IPS DF 6.9 (cell line): ENCODE data around the gene RNF34.
"Not testable (repeated sequence)": the region's sequence is repeated elsewhere in the genome, so short reads cannot be mapped to it uniquely, and the experiment has no call there.

Experiments used
- DNase-seq: peaks from one replicate; pipeline ENCODE4 v3.0.0-alpha.2; 2013; ENCODE audit warnings: low read depth, low spot score
- H3K27ac ChIP-seq: one replicate; pipeline ENCODE4 v1.5.1; 2013; ENCODE audit warnings: low read length, control low read depth
- H3K27me3 ChIP-seq: 2 replicates; pipeline ENCODE4 v1.6.1; 2013; ENCODE audit warnings: mild to moderate bottlenecking, low read length; ENCODE audit not compliant: control insufficient read depth, insufficient read depth
- H3K36me3 ChIP-seq: 2 replicates; pipeline ENCODE4 v1.6.1; 2013; ENCODE audit warnings: low read length; ENCODE audit not compliant: control insufficient read depth, insufficient read depth
- H3K4me1 ChIP-seq: 2 replicates; pipeline ENCODE4 v1.6.1; 2013; ENCODE audit warnings: low read length; ENCODE audit not compliant: control insufficient read depth, insufficient read depth
- H3K4me3 ChIP-seq: 2 replicates; pipeline ENCODE4 v1.5.1; 2013; ENCODE audit warnings: mild to moderate bottlenecking, low read length
- H3K9me3 ChIP-seq: 2 replicates; pipeline ENCODE4 v1.6.1; 2013; ENCODE audit warnings: low read length, inconsistent platforms; ENCODE audit not compliant: control insufficient read depth, insufficient read depth
- WGBS: extraction: QIAGEN DNeasy Blood & Tissue Kit; methylation state at CpG from one replicate; pipeline ENCODE4 v1.1.7; 2013; ENCODE audit warnings: mixed read lengths, missing lambda C conversion rate; ENCODE audit not compliant: insufficient read length, insufficient coverage; 5-methylcytosine and 5-hydroxymethylcytosine counted together

Gene RNF34

DNA sequence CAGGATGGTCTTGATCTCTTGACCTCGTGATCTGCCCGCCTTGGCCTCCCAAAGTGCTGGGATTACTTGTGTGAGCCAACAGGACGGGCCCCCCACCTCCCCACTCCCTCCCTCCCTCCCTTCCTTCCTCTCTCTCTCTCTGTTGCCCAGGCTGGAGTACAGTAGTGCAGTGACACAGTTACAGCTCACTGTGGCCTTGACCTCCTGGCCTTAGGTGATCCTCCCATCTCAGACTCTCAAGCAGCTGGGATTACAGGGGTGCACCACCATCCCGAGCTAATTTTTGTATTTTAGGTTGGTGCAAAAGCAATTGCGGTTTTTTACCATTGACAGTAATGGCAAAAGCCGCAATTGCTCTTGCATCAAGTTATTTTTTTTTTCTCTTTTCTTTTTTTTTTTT is 28.5 kb upstream of the RNF34 start:
- no peaks in the 10 kb centered on the region for H3K36me3 ChIP-seq
- no CpG with 5 or more reads among the region's 6 CpGs for WGBS
- no peaks in the 10 kb centered on the region for H3K4me1 ChIP-seq
- no peak overlapping the region for H3K27ac ChIP-seq
- H3K4me3 ChIP-seq = no peak overlapping the region
- no peak for DNase-seq
- H3K27me3 ChIP-seq = no peaks in the 10 kb centered on the region
- H3K9me3 ChIP-seq = no peaks in the 10 kb centered on the region

DNA sequence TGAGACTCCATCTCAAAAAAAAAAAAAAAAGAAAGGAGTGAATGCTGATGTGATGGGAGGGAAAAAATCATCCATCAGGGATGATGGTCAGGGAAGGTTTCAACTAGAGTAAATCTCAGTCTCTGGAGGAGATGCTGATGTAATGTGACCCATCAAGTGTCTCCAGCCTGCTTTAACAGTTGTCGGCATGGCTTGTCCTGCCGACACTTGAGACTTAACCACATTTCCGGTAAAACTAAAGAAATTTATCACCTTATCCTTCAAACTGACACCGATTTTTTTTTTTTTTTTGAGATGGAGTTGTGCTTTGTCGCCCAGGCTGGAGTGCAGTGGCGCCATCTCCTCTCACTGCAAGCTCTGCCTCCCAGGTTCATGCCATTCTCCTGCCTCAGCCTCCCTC is 26.2 kb upstream of the RNF34 start:
- Histone ChIP-seq H3K4me1 (no peaks in the 10 kb centered on the region), H3K27ac (no peak overlapping the region), H3K27me3 (no peaks in the 10 kb centered on the region), H3K36me3 (no peaks in the 10 kb centered on the region), H3K9me3 (no peaks in the 10 kb centered on the region), H3K4me3 (no peak overlapping the region)
- WGBS = no CpG with 5 or more reads among the region's 6 CpGs
- no peak for DNase-seq

DNA sequence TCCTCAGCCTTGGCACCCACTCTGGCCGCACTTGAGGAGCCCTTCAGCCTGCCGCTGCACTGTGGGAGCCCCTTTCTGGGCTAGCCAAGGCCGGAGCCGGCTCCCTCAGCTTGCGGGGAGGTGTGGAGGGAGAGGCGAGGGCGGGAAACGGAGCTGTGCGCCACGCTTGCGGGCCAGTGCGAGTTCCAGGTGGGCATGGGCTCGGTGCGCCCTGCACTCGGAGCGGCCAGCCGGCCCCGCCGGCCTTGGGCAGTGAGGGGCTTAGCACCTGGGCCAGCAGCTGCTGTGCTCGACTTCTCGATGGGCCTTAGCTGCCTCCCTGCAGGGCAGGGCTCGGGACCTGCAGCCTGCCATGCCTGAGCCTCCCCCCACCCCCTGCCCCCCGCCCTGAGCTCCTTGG is 25.6 kb upstream of the RNF34 start:
- not testable (repeated sequence) for H3K27ac ChIP-seq, H3K27me3 ChIP-seq, H3K36me3 ChIP-seq, DNase-seq, H3K4me1 ChIP-seq, H3K9me3 ChIP-seq, H3K4me3 ChIP-seq
- WGBS = no CpG with 5 or more reads among the region's 23 CpGs

DNA sequence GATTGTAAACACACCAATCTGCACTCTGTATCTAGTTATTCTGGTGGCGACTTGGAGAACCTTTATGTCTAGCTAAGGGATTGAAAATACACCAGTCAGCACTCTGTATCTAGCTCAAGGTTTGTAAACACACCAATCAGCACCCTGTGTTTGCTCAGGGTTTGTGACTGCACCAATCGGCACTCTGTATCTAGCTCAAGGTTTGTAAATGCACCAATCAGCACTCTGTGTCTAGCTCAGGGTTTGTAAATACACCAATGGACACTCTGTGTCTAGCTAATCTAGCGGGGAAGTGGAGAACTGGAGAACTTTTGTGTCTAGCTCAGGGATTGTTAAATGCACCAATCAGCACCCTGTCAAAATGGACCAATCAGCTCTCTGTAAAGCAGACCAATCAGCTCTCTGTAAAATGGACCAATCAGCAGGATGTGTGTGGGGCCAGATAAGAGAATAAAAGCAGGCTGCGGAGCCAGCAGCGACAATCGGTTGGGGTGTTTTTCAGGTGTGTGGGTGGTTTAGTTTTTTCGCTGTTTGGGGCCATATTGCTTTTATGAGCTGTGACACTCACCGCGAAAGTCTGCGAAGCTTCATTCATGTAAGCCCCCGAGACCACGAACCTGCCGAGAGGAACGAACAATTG is 24.9 kb upstream of the RNF34 start:
- not testable (repeated sequence) for H3K4me1 ChIP-seq, DNase-seq, H3K36me3 ChIP-seq, H3K9me3 ChIP-seq, H3K4me3 ChIP-seq, H3K27me3 ChIP-seq, H3K27ac ChIP-seq
- whole genome bisulfite sequencing = no CpG with 5 or more reads among the region's 14 CpGs

DNA sequence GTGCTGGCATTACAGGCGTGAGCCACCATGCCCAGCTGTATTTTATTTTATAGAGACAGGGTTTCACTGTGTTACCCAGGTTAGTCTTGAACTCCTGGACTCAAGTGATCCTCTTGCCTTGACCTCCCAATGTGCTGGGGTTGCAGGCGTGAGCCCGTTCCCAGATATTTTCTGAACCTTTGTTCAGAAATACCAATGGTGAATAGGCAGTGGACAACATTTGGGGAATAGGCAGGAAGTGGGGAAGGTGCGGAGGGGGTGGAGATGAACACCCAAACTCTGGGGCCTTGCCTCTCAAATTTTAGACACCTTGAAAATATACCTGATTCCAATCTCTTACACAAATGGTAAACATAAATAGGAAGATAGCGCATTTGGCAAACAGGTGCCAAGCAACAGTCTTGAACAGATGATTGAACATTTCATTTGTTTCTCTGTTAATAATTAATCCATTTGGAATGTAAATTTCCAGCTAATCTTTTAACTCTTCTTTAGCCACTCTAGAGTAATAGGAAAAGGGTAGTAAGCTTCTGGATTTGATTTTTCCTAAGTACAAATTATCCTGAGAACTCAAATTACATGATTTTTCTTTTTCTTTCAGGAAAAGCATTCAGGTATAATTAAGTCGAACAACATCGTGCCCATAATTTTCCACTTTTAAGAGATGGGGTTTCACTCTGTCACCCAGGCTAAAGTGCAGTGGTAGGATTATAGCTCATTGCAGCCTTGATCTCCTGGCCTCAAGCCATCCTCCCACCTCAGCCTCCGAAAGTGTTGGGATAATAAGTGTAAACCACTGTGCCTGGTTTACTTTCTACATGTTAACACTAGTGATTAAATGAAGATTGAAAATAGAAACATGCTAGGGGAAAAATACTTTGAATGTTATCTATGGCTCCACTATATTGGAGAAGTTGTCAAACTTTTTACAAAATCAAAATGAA is 22.9 kb upstream of the RNF34 start:
- Histone ChIP-seq H3K27ac (no peak overlapping the region), H3K36me3 (no peaks in the 10 kb centered on the region), H3K4me1 (no peaks in the 10 kb centered on the region), H3K27me3 (no peaks in the 10 kb centered on the region), H3K4me3 (no peak overlapping the region), H3K9me3 (no peaks in the 10 kb centered on the region)
- no CpG with 5 or more reads among the region's 8 CpGs for WGBS
- DNase-seq = no peak

DNA sequence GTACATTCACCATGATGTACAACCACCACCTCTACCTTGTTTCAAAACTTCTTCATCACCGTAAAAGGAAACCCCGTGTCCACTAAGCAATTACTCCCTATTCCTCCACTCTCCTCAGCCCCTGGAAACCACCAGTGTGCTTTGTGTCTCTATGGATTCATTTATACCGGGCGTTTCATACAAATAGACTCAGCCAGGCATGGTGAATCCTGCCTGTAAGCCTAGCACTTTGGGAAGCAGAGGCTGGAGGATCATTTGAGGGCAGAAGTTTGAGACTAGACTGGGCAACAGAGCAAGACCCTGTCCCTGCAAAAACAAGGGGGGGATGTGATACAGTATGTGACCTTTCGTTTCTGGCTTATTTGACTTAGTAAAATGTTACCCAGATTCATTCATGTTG is 21.2 kb upstream of the RNF34 start:
- Histone ChIP-seq H3K27me3 (no peaks in the 10 kb centered on the region), H3K4me1 (no peaks in the 10 kb centered on the region), H3K9me3 (no peaks in the 10 kb centered on the region), H3K4me3 (no peak overlapping the region), H3K27ac (no peak overlapping the region), H3K36me3 (no peaks in the 10 kb centered on the region)
- no peak for DNase-seq
- WGBS = no CpG with 5 or more reads among the region's 5 CpGs

DNA sequence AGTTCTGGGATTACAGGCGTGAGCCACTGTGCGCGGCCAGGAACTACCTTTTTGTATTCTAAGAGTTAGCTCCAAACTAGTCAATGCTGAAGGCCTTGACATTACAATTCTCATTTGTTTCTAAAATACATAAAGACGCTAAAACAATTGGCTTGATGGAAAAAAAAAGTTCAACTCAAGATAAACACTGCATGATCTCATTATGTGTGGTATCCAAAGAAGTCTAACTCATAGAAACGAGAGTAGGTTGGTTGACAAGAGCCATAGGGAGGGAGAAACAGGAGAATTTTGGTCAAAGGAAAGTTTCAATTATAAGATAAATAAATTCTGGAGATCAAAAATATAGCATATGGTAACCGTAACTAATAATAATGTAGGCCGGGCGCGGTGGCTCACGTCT is 20.0 kb upstream of the RNF34 start:
- no CpG with 5 or more reads among the region's 10 CpGs for WGBS
- no peak for DNase-seq
- Histone ChIP-seq H3K36me3 (no peaks in the 10 kb centered on the region), H3K27ac (no peak overlapping the region), H3K4me3 (no peak overlapping the region), H3K27me3 (no peaks in the 10 kb centered on the region), H3K9me3 (no peaks in the 10 kb centered on the region), H3K4me1 (no peaks in the 10 kb centered on the region)

DNA sequence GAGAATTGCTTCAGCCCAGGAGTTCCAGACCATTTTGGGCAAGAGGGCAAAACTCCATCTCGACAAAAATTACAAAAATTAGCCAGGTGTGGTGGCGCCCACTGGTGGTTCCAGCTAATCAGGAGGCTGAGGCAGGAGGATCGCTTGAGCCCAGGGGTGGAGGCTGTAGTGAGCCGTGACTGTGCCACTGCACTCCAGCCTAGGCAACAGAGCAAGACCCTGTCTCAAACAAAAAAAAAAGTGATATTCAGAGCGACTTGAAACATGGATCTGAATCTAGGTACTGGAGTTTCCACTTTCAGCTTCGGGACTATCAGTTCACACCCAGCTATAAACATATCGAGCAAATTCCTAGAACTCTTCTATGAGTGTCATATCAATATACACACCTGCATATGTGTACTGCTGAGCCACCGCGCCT is 16.3 kb upstream of the RNF34 start:
- H3K4me1 ChIP-seq = no peaks in the 10 kb centered on the region
- H3K9me3 ChIP-seq = no peaks in the 10 kb centered on the region
- no CpG with 5 or more reads among the region's 9 CpGs for WGBS
- no peaks in the 10 kb centered on the region for H3K27me3 ChIP-seq
- H3K36me3 ChIP-seq = no peaks in the 10 kb centered on the region
- no peak for DNase-seq
- no peak overlapping the region for H3K4me3 ChIP-seq
- H3K27ac ChIP-seq = no peak overlapping the region

DNA sequence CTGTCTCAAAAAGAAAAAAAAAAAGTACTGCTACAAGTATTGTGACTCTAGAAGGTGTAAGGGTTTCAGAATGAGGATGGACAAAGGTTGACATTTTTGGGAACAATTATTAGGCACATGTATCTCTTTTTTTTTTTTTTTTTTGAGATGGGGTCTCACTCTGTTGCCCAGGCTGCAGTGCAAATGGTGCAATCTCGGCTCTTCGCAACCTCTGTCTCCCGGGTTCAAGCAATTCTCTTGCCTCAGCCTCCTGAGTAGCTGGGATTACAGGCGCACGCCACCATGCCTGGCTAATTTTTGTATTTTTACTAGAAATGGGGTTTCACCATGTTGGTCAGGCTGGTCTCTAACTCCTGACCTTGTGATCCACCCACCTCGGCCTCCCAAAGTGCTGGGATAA is 15.0 kb upstream of the RNF34 start:
- H3K36me3 ChIP-seq, H3K4me1 ChIP-seq, H3K27me3 ChIP-seq, DNase-seq, H3K27ac ChIP-seq, H3K9me3 ChIP-seq, H3K4me3 ChIP-seq: not testable (repeated sequence)
- no CpG with 5 or more reads among the region's 6 CpGs for WGBS

DNA sequence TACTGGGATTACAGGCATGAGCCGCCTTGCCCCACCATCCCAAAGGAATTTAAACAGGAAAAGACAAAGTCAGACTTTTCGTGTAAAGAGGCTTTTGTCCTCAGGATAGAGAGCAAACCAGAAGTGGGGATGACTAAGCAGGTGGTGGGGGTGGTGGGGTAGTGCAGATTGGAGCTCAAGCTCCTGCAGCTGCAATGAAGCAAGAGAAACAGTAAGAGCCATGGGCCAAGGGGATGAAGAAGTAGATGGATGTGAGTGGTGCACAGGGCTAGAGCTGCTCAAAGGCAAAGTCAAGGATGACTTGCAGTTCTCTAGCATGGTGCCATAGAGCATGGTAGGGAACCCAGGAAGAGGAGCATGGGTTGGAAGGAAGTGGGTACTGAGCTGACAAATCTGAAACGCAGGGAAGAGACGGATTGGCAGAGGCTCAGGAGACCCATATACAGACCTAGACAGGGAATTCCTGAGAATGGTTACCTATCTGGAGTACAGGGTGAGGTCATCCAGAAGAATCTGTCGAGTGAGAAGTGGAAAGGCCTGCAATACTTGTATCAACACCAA is 11.4 kb upstream of the RNF34 start:
- no peaks in the 10 kb centered on the region for H3K36me3 ChIP-seq
- no peak overlapping the region for H3K4me3 ChIP-seq
- H3K27ac ChIP-seq = no peak overlapping the region
- DNase-seq = no peak
- no peaks in the 10 kb centered on the region for H3K4me1 ChIP-seq
- no CpG with 5 or more reads among the region's 5 CpGs for WGBS
- no peaks in the 10 kb centered on the region for H3K27me3 ChIP-seq
- no peaks in the 10 kb centered on the region for H3K9me3 ChIP-seq
